ENCODE data around the gene POLD1.

- TF ChIP-seq CTCF (IDR thresholded peaks at IDR 0.05; ENCODE audit: insufficient read depth, low read length) (no peak), REST (IDR thresholded peaks at IDR 0.05; ENCODE audit: insufficient replicate concordance, low read depth) (no peak), POLR2AphosphoS5 (IDR thresholded peaks at IDR 0.05; ENCODE audit: low read depth) (no peak), SPI1 (IDR thresholded peaks at IDR 0.05; ENCODE audit: borderline replicate concordance, low read depth) (no peak)
These were observed 22.1 kb upstream of the POLD1 start for GRCh38 chr19:50362030-50362412.

All from HL-60 (cell line).